HepG2 (cell line): ENCODE measurements around the gene WNK2. TPM values are rescaled to one million over a fixed set of nuclear protein-coding genes. Genes with fewer than 3 reads are reported as not detected.

ENCODE experiments used
- CREBL2 ChIP-seq: sonication (generic); formaldehyde crosslinking; IDR thresholded peaks from 2 replicates; pipeline ENCODE4 v1.8.1; 2023; ENCODE audit warnings: missing genetic modification reagents, mild to moderate bottlenecking, borderline replicate concordance
- CSRNP1 ChIP-seq: sonication (generic); formaldehyde crosslinking; IDR thresholded peaks from 2 replicates; pipeline ENCODE4 v1.8.1; 2023; ENCODE audit warnings: mild to moderate bottlenecking, missing genetic modification reagents
- EP300 ChIP-seq, 3 experiments: sonication (generic) in 1 of 3; formaldehyde crosslinking in 1 of 3; IDR thresholded peaks; 2 replicates each; pipeline versions ENCODE4 v1.5.1 to v1.6.1; 2011 to 2020; ENCODE audit warnings: low read depth in 2 of 3, low read length in 2 of 3, borderline replicate concordance in 1 of 3, improper control_type of control experiment in 1 of 3, mild to moderate bottlenecking in 1 of 3, missing genetic modification reagents in 1 of 3, moderate library complexity in 1 of 3
- FOXA3 ChIP-seq: IDR thresholded peaks from 2 replicates; pipeline ENCODE4 v1.6.1; 2016; ENCODE audit warnings: missing genetic modification reagents, missing compliant biosample characterization
- KLF9 ChIP-seq: IDR thresholded peaks from 2 replicates; pipeline ENCODE4 v1.6.1; 2016; ENCODE audit warnings: low read depth
- NCOA1 ChIP-seq: sonication (generic); formaldehyde crosslinking; IDR thresholded peaks from 2 replicates; pipeline ENCODE4 v1.9.0; 2021; ENCODE audit warnings: missing genetic modification reagents
- NR1H2 ChIP-seq: sonication (generic); formaldehyde crosslinking; IDR thresholded peaks from 2 replicates; pipeline ENCODE4 v1.8.1; 2022; ENCODE audit warnings: low read depth, missing genetic modification reagents, borderline replicate concordance
- RFX5 ChIP-seq: IDR thresholded peaks from 2 replicates; pipeline ENCODE4 v1.6.1; 2011; ENCODE audit warnings: low read depth, low read length, improper control_type of control experiment
- RORA ChIP-seq: sonication (generic); formaldehyde crosslinking; IDR thresholded peaks from 2 replicates; pipeline ENCODE4 v1.5.0; 2020; ENCODE audit warnings: mild to moderate bottlenecking, missing genetic modification reagents, moderate library complexity
- SOX5 ChIP-seq: IDR thresholded peaks from 2 replicates; pipeline ENCODE4 v1.6.1; 2016; ENCODE audit warnings: borderline replicate concordance
- SYNCRIP ChIP-seq: fragments of 200-400 bp; formaldehyde crosslinking; IDR thresholded peaks from 2 replicates; pipeline ENCODE4 v1.6.1; 2018; ENCODE audit warnings: mild to moderate bottlenecking, low read depth, low read length; ENCODE audit not compliant: insufficient read depth
- ZBTB7B ChIP-seq: sonication (generic); formaldehyde crosslinking; IDR thresholded peaks from 2 replicates; pipeline ENCODE4 v1.4.0; 2020; ENCODE audit warnings: missing genetic modification reagents
- ZNF160 ChIP-seq: sonication (generic); formaldehyde crosslinking; IDR thresholded peaks from 2 replicates; pipeline ENCODE4 v1.8.0; 2022; ENCODE audit warnings: mild to moderate bottlenecking, inconsistent platforms, missing genetic modification reagents
- polyA plus RNA-seq, 8 experiments: library from polyadenylated mRNA; depleted of rRNA in 3 of 8; stranded (reverse) in 7 of 8; unstranded in 1 of 8; fragments of >200 nt; fragmentation: Illumina TruSeq in 4 of 8; extraction: Trizol in 4 of 8; gene quantifications; 2 replicates each; pipeline versions ENCODE4 v1.2.1 to v1.2.3, GENCODE V29; 2011 to 2016; ENCODE audit warnings: low read depth in 4 of 8, missing spikeins in 1 of 8, mixed read lengths in 1 of 8; ENCODE audit not compliant: insufficient read depth in 1 of 8
- total RNA-seq, 5 experiments: library from RNA; depleted of rRNA; stranded (reverse); fragments of >200 nt; fragmentation: Illumina TruSeq; extraction: Trizol; gene quantifications; 2 replicates each; pipeline ENCODE4 v1.2.3, GENCODE V29; 2016; ENCODE audit warnings: low read depth in 1 of 5
- TF ChIP-seq, protein P1 (sequence below): IDR thresholded peaks from 2 replicates; pipeline ENCODE4 v1.4.0; 2020; ENCODE audit warnings: mild to moderate bottlenecking, missing genetic modification reagents
- TF ChIP-seq, protein P2 (sequence below), 2 experiments: sonication (generic) in 1 of 2; formaldehyde crosslinking in 1 of 2; IDR thresholded peaks; 2 replicates each; pipeline versions ENCODE4 v1.6.1 to v1.9.0; 2014 to 2022; ENCODE audit warnings: antibody characterized with exemption in 1 of 2, borderline replicate concordance in 1 of 2, inconsistent platforms in 1 of 2, low read depth in 1 of 2, missing genetic modification reagents in 1 of 2

WNK2 gene
- total and polyA plus RNA-seq, 2 of the 13 experiments (the other 11 are each of a cell fraction or from before 2014, with no cell fraction given): 10.5 to 12.0 TPM

DNA sequence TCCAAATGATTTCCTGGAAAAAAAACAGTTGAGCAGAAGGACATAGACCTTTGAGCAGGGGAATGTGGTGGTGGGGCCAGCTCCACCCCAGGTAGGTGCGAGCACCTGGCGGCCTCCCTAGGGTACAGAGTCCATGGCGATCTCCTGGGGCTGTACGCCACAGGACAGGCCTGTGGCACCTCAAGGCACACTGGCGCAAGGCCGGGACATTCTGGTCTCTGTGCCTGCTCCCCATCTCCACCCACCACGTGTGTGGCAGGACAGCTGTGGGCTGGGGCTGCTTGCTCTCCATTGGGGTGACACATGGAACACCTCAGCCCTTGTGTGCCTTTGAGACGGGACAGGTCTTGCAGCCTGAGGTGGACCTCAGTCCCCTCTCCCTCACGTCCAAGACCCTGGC lies 25.2 kb downstream of the WNK2 start (continued):
- TF ChIP-seq, protein P1, sequence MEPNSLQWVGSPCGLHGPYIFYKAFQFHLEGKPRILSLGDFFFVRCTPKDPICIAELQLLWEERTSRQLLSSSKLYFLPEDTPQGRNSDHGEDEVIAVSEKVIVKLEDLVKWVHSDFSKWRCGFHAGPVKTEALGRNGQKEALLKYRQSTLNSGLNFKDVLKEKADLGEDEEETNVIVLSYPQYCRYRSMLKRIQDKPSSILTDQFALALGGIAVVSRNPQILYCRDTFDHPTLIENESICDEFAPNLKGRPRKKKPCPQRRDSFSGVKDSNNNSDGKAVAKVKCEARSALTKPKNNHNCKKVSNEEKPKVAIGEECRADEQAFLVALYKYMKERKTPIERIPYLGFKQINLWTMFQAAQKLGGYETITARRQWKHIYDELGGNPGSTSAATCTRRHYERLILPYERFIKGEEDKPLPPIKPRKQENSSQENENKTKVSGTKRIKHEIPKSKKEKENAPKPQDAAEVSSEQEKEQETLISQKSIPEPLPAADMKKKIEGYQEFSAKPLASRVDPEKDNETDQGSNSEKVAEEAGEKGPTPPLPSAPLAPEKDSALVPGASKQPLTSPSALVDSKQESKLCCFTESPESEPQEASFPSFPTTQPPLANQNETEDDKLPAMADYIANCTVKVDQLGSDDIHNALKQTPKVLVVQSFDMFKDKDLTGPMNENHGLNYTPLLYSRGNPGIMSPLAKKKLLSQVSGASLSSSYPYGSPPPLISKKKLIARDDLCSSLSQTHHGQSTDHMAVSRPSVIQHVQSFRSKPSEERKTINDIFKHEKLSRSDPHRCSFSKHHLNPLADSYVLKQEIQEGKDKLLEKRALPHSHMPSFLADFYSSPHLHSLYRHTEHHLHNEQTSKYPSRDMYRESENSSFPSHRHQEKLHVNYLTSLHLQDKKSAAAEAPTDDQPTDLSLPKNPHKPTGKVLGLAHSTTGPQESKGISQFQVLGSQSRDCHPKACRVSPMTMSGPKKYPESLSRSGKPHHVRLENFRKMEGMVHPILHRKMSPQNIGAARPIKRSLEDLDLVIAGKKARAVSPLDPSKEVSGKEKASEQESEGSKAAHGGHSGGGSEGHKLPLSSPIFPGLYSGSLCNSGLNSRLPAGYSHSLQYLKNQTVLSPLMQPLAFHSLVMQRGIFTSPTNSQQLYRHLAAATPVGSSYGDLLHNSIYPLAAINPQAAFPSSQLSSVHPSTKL: peak; percentile 40; the same call in 1 of the 2 replicates
- no peak for TF ChIP-seq RFX5
- no peak for TF ChIP-seq CREBL2 (CRISPR knock-in tag)
- TF ChIP-seq NR1H2 (CRISPR knock-in tag): no peak
- TF ChIP-seq CSRNP1 (CRISPR knock-in tag): no peak
- TF ChIP-seq KLF9 (CRISPR knock-in tag): no peak
- TF ChIP-seq, protein P2, sequence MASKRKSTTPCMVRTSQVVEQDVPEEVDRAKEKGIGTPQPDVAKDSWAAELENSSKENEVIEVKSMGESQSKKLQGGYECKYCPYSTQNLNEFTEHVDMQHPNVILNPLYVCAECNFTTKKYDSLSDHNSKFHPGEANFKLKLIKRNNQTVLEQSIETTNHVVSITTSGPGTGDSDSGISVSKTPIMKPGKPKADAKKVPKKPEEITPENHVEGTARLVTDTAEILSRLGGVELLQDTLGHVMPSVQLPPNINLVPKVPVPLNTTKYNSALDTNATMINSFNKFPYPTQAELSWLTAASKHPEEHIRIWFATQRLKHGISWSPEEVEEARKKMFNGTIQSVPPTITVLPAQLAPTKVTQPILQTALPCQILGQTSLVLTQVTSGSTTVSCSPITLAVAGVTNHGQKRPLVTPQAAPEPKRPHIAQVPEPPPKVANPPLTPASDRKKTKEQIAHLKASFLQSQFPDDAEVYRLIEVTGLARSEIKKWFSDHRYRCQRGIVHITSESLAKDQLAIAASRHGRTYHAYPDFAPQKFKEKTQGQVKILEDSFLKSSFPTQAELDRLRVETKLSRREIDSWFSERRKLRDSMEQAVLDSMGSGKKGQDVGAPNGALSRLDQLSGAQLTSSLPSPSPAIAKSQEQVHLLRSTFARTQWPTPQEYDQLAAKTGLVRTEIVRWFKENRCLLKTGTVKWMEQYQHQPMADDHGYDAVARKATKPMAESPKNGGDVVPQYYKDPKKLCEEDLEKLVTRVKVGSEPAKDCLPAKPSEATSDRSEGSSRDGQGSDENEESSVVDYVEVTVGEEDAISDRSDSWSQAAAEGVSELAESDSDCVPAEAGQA (IDR thresholded peaks at IDR 0.05; ENCODE audit: low read depth): peak; percentile 46; the same call in 1 of the 2 replicates
- TF ChIP-seq, protein P2 (CRISPR knock-in tag; IDR thresholded peaks at IDR 0.05; ENCODE audit: borderline replicate concordance): no peak
- peak in 1 of 2 experiments; percentile 37; a peak in 2 of 4 replicates for TF ChIP-seq EP300 (IDR thresholded peaks at IDR 0.05; ENCODE audit: low read depth in 2 of 2, low read length in 2 of 2)
- no peak for TF ChIP-seq EP300 (CRISPR knock-in tag; IDR thresholded peaks at IDR 0.05; ENCODE audit: borderline replicate concordance)
- 0 out of 2 replicates have a peak, but pooled peaks have one; percentile 15 for TF ChIP-seq SOX5 (CRISPR knock-in tag)
- TF ChIP-seq RORA (CRISPR knock-in tag): no peak
- TF ChIP-seq ZBTB7B (CRISPR knock-in tag): peak; percentile 52; the same call in 1 of the 2 replicates
- no peak for TF ChIP-seq ZNF160 (CRISPR knock-in tag)
- no peak for TF ChIP-seq SYNCRIP
- TF ChIP-seq FOXA3: no peak
- TF ChIP-seq NCOA1: no peak
